IPS DF 6.9 (cell line): ENCODE results near the gene BICD2.
"Not testable (repeated sequence)": the region's sequence is repeated elsewhere in the genome, so short reads cannot be mapped to it uniquely, and the experiment has no call there.

ENCODE experiments used
- DNase-seq: peaks from one replicate; pipeline ENCODE4 v3.0.0-alpha.2; 2013; ENCODE audit warnings: low read depth, low spot score
- H3K27ac ChIP-seq: one replicate; pipeline ENCODE4 v1.5.1; 2013; ENCODE audit warnings: low read length, control low read depth
- H3K27me3 ChIP-seq: 2 replicates; pipeline ENCODE4 v1.6.1; 2013; ENCODE audit warnings: mild to moderate bottlenecking, low read length; ENCODE audit not compliant: control insufficient read depth, insufficient read depth
- H3K36me3 ChIP-seq: 2 replicates; pipeline ENCODE4 v1.6.1; 2013; ENCODE audit warnings: low read length; ENCODE audit not compliant: control insufficient read depth, insufficient read depth
- H3K4me1 ChIP-seq: 2 replicates; pipeline ENCODE4 v1.6.1; 2013; ENCODE audit warnings: low read length; ENCODE audit not compliant: control insufficient read depth, insufficient read depth
- H3K4me3 ChIP-seq: 2 replicates; pipeline ENCODE4 v1.5.1; 2013; ENCODE audit warnings: mild to moderate bottlenecking, low read length
- H3K9me3 ChIP-seq: 2 replicates; pipeline ENCODE4 v1.6.1; 2013; ENCODE audit warnings: low read length, inconsistent platforms; ENCODE audit not compliant: control insufficient read depth, insufficient read depth
- WGBS: extraction: QIAGEN DNeasy Blood & Tissue Kit; methylation state at CpG from one replicate; pipeline ENCODE4 v1.1.7; 2013; ENCODE audit warnings: mixed read lengths, missing lambda C conversion rate; ENCODE audit not compliant: insufficient read length, insufficient coverage; 5-methylcytosine and 5-hydroxymethylcytosine counted together

BICD2 gene

GRCh38 chr9:92764381-92764987 lies at the start of gene BICD2:
BICD2 (minus strand) TSS chr9:92764833; CDS start chr9:92764744, 89 bp downstream.
- Histone ChIP-seq H3K36me3 (no peaks in the 10 kb centered on the region), H3K27me3 (no peaks in the 10 kb centered on the region), H3K4me1 (peaks cover 2% of the 10 kb centered on the region; the same call in 1 of the 2 replicates), H3K27ac (no peak within 1 kb of the TSS), H3K9me3 (no peaks in the 10 kb centered on the region), H3K4me3 (peak within 1 kb of the TSS; percentile 94)
- no CpG with 5 or more reads among the region's 74 CpGs for WGBS
- DNase-seq, result no peak

- peak overlapping the region; percentile 12; the same call in 1 of the 2 replicates for H3K4me3 ChIP-seq
- WGBS, result no CpG with 5 or more reads among the region's 34 CpGs
- not testable (repeated sequence) for H3K9me3 ChIP-seq, H3K27ac ChIP-seq, H3K4me1 ChIP-seq, H3K36me3 ChIP-seq, DNase-seq
- H3K27me3 ChIP-seq, result peaks cover 38% of the 10 kb centered on the region; the same call in 1 of the 2 replicates
Observed at GRCh38 chr9:92809629-92810326, 45.1 kb upstream of the BICD2 start.

GRCh38 chr9:92808726-92809451 lies 44.3 kb upstream of the BICD2 start:
- Histone ChIP-seq H3K4me3 (peak overlapping the region; percentile 2; the same call in 1 of the 2 replicates), H3K27ac (no peak overlapping the region), H3K4me1 (0 out of 2 replicates have a peak, but pooled peaks cover 2% of the 10 kb centered on the region), H3K27me3 (peaks cover 40% of the 10 kb centered on the region; the same call in 1 of the 2 replicates), H3K36me3 (no peaks in the 10 kb centered on the region), H3K9me3 (no peaks in the 10 kb centered on the region)
- WGBS, result no CpG with 5 or more reads among the region's 60 CpGs
- DNase-seq, result peak; percentile 35

- Histone ChIP-seq H3K4me3 (peak overlapping the region; percentile 2; the same call in 1 of the 2 replicates), H3K4me1 (0 out of 2 replicates have a peak, but pooled peaks cover 2% of the 10 kb centered on the region), H3K9me3 (no peaks in the 10 kb centered on the region), H3K27me3 (peaks cover 40% of the 10 kb centered on the region; the same call in 1 of the 2 replicates), H3K36me3 (no peaks in the 10 kb centered on the region), H3K27ac (no peak overlapping the region)
- DNase-seq, result no peak
- no CpG with 5 or more reads among the region's 76 CpGs for WGBS
Observed at GRCh38 chr9:92807757-92808725, 43.4 kb upstream of the BICD2 start.

- H3K27ac ChIP-seq, result no peak overlapping the region
- H3K4me1 ChIP-seq, result 0 out of 2 replicates have a peak, but pooled peaks cover 2% of the 10 kb centered on the region
- no peaks in the 10 kb centered on the region for H3K9me3 ChIP-seq
- no peak overlapping the region for H3K4me3 ChIP-seq
- no peak for DNase-seq
- WGBS, result no CpG with 5 or more reads among the region's 44 CpGs
- H3K36me3 ChIP-seq, result no peaks in the 10 kb centered on the region
- H3K27me3 ChIP-seq, result peaks cover 40% of the 10 kb centered on the region; the same call in 1 of the 2 replicates
Observed at GRCh38 chr9:92807031-92807756, 42.6 kb upstream of the BICD2 start.

- DNase-seq, result no peak
- Histone ChIP-seq H3K27me3 (peaks cover 34% of the 10 kb centered on the region; the same call in 1 of the 2 replicates), H3K9me3 (no peaks in the 10 kb centered on the region), H3K36me3 (no peaks in the 10 kb centered on the region), H3K27ac (no peak overlapping the region), H3K4me3 (no peak overlapping the region), H3K4me1 (0 out of 2 replicates have a peak, but pooled peaks cover 2% of the 10 kb centered on the region)
- WGBS, result 100% methylated on average over 6 of the region's 6 CpGs
Observed at GRCh38 chr9:92804727-92805126, 40.1 kb upstream of the BICD2 start.

- Histone ChIP-seq H3K4me3 (no peak overlapping the region), H3K27me3 (no peaks in the 10 kb centered on the region), H3K4me1 (no peaks in the 10 kb centered on the region), H3K9me3 (no peaks in the 10 kb centered on the region), H3K27ac (no peak overlapping the region), H3K36me3 (no peaks in the 10 kb centered on the region)
- no CpG with 5 or more reads among the region's 11 CpGs for WGBS
- no peak for DNase-seq
Observed at GRCh38 chr9:92798358-92798757, 33.7 kb upstream of the BICD2 start.

- H3K27ac ChIP-seq, H3K4me3 ChIP-seq, H3K27me3 ChIP-seq, H3K9me3 ChIP-seq, H3K36me3 ChIP-seq, H3K4me1 ChIP-seq, DNase-seq: not testable (repeated sequence)
- WGBS, result no CpG with 5 or more reads among the region's 9 CpGs
Observed at GRCh38 chr9:92796337-92796804, 31.7 kb upstream of the BICD2 start.

GRCh38 chr9:92795598-92796336 lies 31.1 kb upstream of the BICD2 start:
- no peaks in the 10 kb centered on the region for H3K36me3 ChIP-seq
- H3K4me3 ChIP-seq, result no peak overlapping the region
- no peaks in the 10 kb centered on the region for H3K9me3 ChIP-seq
- no CpG with 5 or more reads among the region's 9 CpGs for WGBS
- no peaks in the 10 kb centered on the region for H3K4me1 ChIP-seq
- no peak for DNase-seq
- no peak overlapping the region for H3K27ac ChIP-seq
- H3K27me3 ChIP-seq, result no peaks in the 10 kb centered on the region
